Stimulated activated CD8-positive, alpha-beta memory T cell treated with anti-CD3 and anti-CD28 coated beads, Interleukin-12 subunit alpha, Interleukin-12 subunit beta, amount 100 ng/mL, for 1 hour (primary cell): ENCODE data around the gene HOXA1.

ENCODE experiments used
- DNase-seq: peaks from one replicate; pipeline ENCODE4 v3.0.0-alpha.2; 2020; ENCODE audit warnings: low read depth

HOXA1 gene

DNA sequence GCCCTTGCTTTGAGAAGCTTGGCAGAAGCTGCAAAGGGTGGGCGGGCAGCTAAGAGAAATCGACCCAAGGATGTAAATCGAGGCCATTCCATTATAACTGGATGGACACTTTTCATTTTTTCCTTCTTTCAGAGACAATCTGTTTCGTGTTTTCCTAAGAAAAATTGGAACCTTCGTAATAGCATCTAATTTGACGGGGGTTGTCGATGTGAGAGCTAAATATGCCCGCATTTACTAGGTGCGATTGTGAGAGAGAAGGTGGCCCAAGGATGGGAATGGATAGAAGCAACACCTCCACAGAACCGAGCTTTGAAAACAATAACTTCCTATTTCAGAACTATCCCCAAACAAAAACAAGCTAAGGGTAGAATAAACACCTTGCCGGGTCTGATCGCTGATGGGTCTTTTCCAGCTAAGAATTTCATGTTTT lies 35.6 kb upstream of the HOXA1 start:
- no peak for DNase-seq

DNA sequence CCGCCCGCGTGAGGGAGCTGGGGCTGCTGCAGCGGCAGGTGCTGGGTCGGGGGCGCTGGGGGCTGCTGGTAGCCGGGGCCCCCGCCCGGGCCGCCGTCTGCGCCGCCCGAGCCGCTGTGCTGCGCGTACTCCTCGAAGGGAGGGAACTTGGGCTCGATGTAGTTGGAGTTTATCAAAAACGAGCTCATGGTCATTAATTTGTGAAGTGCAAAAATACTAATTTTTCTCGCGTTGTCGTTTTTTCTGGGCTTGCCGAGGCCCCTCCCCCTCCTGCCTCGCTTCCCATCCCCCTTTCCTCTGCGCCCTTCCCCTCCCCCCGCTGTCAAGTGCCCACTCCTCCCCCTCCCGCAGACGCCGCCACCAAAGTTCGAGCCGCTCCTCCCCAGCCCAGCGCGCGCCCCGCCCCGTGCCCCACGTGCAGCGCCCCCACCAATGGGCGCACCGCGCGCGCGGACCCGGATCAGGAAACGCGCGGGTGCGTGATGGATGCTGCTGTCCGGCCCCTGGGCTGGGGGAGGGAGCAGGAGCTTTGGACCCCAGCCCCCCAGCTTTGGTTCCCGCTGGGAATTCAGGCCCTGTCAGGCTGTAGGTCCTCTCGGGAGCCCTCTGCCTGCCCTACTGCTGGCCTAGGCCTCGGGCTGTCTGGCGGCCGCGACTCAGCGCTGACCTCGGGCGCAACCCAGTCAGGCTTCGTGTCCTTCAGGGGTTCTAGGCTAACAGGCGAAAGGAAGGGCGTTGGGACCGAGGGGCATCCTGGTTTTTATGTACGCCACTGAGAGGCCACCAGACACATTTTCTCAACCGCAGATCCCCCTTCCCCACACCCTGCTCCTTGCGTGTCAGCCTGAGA lies 35.0 kb upstream of the HOXA1 start, which contains the start of gene HOXA4:
HOXA4 (minus strand) TSS at position 218 of the 850 bp plus-strand sequence; CDS start at position 194, 24 bp downstream.
- DNase-seq, result peak; percentile 43

DNA sequence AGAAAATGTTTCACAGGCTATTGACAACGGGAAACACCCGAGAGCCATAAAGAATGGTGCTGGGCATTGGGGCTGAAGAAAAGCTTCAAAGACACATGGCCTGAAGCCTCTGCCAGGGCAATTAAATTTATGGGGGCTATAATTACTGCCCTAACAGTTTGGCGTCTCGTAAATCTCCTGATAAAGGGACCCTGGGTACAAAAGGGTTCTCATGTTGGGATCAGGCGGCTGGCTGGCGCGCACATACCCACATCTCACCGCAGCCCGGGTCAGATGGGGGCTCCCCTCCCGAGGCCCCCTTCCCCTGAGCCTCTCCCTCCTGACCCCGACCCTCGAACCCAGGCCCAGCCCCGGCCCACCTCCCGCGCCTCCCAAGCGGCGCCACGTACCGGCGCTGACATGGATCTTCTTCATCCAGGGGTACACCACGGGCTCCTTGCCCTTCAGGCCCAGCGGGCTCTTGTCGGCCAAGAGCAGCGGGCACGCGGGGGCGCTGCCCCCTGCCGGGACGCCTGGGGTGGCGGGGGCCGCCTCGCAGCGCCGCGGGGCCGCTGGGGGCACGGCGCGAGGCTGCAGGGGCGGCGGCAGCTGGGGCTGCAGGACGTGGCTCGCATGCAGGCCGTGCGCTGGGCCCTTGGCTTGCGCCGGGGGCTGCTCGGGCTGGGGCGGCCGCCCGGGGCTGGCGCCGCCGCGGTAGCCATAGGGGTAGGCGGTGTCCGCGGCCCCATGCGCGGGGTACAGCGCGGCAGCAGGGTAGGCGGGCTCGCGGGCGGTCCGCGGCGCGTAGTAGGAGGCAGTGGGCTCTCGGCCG lies 34.1 kb upstream of the HOXA1 start:
- DNase-seq, result no peak

DNA sequence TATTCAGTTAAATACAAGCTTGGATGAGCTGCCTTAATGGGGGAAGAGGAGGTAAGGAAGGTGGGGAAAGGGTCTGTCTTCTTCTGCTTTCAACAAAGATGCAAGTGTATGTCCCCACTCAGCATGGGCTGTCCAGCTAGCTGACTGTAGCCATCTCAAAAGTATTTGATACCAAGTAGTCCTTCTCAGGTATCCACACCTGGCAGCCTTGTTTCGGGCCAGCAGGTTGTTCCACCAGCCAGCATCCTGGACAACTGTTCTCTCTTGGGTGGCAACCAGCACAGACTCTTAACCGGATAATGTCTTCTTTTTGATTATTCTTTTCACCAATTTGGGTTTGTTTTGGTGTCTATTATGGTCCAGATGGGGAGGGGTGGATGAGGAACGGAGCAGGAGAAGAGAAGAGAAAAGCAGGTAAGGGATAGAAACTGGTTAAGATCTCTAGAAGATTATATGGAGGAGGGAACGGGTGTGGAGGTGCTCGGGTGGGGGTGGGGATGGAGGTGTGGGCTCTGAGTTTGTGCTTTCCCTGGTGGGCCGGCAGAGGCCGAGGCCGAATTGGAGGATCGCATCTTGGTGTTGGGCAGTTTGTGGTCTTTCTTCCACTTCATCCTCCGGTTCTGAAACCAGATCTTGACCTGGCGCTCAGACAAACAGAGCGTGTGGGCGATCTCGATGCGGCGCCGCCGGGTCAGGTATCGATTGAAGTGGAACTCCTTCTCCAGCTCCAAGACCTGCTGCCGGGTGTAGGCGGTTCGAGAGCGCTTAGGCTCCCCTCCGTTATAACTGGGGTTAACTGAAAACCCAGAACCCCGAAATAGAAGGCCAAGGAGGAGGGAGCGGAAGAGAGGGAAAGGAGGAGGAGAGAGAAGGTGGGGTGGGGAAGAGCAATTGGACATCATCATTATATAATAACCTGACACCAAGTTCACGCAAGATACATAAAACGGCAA lies 33.3 kb upstream of the HOXA1 start:
- no peak for DNase-seq

DNA sequence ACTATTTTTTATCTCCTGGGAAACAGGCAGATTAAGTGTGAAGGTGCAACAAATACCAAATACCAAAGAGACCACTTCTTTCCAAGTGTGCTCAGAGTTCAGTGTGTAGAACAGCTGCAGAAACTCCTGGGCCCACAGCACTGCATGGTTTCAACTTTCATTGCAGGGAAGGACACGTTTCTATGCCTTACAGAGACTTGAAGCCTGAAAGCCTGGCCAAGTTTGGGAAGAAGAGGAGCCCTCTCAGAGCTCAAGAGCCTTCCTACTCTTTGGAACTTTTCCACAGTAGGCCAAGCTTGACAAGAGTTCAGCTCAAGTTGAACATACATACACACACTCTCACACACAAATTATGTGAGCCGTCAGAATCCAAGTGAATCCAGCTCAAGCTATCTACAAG lies 32.2 kb upstream of the HOXA1 start:
- no peak for DNase-seq

DNA sequence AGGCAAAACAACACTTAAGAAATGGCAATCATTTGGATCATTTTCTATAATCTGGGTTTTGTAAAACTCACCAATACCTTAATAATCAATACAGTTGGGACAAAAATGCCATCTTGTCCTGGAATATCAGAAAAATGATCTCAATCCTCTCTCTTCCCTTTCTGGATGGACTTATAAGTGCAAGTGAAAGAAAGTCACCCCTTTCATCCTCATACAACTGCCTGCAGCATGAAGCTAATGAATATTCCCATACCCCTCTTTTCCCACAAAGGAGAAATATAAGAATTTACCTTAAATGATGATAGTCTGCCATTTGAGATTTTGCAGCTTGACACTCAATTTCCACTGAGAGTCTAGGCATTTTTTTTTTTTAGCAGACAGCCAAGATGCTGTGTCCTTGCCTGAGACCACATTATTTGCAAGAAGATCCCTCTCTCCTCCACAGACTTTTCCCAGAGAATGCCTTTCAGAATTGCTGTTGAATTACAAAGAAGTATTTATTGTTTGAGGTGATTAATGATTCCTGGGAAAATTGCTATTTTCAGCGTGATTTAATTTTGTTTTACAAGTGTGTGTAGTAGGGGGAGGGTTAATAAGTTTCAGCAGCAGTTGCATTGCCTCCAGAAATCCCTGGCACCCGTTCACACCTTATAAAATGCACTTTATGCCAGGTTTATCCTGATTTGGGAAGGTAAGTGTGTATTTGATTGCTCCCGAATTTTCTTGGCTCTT lies 31.0 kb upstream of the HOXA1 start:
- no peak for DNase-seq

DNA sequence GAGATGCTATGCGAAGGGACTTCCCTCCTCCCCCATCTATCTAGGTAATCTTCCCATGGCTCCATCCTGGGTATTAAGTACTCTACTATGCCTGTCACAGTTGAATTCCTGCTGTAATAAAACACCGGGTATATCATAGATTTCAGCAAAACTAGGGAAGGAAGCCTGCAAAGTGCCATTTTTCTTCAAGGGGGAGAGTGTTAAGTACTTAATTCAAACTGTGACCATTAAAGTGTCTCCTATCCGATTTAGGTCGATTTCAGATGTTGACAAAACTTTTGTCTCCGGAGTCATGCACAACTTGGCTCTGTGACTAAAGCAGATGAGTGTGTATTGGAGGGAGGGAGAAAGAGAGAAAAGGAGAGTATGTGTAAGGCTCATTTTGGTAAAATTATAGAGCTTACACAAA lies 30.2 kb upstream of the HOXA1 start:
- DNase-seq, result no peak

DNA sequence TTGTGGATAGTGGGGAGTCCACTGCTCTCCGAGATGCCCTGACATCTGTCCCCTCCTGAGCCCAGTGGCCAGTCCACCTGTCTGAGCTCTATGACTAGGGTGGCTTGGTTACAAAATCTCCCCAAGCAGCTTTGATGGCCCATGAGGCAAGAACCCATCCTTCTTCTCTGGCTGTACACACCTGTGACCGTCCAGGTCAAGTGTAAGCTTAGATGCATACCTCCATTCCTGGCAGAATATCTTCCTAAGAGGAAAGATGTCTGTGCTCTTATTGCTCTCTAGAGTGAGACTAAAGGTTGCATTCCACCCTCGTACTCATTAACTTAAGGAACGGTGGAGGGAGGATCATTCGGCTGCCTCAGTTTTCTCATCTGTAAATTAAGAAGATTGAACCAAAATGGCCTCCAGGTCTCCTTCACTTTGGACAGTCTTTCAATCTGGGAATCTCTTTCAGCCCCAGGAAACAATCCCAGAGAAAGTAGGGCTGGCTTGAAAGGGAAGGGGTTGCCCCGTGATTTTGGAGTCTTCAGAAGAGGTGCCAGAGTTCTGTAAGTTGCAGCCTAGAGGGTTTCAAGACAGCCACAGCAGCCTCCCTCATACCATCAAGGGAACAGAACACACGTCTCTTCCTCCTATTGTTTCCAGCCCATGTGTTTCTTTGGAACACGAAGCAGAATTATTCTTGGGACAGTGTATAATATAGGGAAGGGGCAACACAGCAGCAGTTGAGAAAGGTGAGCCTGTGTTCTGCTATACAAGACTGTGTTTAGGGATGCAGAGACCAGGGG lies 29.3 kb upstream of the HOXA1 start:
- DNase-seq, result no peak

DNA sequence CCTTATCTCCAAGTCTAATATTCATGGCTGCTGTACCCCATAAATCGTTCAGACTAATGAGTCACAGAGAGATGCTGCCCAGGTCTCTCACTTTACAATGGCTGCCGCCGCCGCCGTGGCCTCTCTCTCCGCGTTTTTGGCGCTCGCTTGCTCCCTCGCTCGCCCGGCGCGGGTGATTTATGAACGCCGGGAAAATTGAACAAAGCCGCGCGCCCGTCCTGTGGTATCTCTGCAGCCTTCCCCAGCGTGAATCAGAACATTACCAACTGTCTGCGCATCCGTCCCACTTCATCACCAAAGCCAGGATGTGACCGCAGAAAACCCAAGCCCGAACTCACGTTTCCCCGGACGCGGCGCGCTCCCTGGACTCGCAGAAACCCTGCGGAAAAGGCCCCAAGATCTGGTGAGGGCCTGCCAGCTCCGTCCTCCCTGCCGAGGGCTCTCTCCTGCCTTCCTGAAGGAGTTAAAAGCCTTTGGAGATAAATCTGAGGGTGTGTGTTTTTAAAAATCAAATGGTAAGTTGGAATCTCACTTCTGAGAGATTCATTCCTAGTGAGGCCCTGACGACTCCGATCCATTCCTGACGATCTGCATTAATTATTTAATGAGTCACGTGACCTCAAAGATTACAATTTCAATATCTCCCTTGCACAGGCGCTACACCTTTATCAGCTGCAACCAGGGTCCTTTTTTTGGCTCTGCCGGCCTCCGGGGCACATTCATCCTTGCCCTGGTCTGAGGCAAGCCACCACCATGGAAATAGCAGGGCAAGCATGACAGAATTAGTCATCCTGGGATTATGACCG lies 28.5 kb upstream of the HOXA1 start:
- no peak for DNase-seq

DNA sequence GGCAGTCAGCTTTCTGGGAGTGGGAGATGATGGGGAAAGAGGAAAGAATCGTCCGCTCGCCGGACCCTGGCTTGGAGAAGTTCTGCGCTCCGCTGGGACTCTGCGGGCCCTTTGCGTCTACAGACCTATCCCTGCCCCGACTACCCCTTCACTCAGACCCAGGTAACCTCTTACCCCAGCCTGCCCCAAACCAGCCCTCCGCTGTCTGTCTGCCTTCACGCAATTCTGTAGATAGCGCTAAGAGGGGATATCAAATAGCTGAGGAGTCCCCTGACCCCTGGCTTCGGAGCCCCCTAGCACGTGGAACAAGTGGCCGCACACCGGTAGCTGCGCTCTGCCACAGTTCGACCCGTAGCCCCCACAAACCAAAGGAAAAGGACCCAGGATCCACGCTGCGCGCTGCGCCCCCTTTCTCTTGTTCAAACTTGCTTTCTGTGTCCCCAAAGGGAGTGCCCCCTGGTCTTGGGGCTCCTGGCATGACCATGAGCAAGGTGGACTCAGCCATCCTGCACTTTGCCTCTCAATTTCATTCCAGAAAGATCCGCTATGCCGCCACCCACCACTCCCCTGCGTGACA lies 27.8 kb upstream of the HOXA1 start:
- DNase-seq, result no peak

DNA sequence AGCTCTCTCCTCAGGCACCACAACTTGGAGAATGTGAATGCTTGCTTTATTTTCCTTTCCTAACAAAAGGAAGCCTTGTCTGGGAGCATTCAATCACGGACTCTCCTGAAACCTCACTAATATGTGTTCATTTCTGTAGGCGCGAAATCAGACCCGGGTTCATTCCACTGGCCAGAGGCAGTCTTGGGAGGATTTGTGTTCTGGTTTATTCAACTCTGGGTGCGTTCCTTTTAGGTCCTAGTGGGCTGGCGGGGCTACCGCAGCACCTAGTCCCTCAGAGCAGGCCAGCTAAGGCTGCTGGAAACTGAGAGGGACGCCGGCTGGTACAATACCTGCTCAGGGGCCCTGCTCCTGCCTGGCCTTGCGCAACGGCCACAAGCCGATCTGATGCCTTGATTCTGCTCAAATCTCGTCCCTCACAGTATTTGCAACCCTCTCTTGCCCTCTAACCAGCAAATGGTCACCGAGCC lies 27.2 kb upstream of the HOXA1 start:
- DNase-seq, result no peak

DNA sequence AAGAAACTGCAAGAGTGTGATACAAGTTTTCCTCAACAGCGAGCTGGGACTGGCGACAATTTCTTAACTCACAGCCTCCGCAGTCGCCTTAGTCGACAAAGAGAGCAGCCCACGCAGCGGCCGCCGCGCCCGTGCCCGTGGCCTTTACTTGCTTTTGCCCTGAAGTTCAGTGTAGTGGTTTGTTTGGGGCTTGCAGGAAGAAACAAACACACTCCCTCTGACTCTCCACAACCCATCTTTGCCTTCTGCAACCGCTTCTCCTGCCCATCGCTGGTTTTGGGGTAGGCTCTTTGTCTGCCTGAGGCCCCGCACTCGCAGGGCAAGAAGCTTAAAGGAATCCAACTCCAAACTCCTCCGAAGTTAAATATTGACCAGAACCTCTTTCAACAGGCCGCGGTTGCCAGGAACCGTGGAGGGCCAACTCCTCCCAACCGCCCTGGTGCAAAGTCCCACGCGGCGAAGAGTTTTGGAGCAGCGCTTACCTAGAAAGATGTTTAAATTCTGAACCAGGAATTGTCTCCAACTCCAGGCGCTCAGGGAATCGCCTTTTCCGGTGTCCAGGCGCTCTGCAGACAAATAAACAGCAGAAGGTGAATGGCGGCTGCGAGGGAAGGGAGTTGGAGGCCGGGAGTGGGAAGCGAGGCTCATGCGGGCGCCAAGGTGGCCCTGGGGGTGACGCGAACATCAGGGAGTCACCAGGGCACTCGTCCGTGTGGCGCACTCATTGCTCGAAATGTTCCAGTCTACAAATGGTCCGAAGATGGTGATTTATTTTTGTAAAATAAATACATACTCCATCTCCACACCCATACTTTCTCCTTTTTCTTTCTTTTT lies 26.5 kb upstream of the HOXA1 start:
- no peak for DNase-seq

DNA sequence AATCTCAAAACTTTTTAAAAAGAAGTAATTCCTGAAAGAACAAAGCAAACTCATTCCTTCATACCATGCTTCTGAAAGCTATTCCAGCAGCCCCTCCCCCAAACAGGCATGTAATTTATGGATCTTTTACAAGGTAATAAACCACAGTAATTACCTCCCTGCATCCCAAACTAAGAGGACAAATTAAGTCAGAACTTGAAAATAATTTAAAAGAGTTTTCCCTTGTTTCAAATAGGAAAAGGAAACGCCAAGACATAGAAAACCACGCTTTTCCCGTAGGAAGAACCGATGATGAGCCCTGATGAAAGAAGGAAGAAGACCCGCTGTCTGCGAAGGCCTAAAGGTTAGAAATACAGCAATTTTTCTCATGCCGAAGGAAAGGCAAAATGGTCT lies 25.9 kb upstream of the HOXA1 start:
- no peak for DNase-seq

DNA sequence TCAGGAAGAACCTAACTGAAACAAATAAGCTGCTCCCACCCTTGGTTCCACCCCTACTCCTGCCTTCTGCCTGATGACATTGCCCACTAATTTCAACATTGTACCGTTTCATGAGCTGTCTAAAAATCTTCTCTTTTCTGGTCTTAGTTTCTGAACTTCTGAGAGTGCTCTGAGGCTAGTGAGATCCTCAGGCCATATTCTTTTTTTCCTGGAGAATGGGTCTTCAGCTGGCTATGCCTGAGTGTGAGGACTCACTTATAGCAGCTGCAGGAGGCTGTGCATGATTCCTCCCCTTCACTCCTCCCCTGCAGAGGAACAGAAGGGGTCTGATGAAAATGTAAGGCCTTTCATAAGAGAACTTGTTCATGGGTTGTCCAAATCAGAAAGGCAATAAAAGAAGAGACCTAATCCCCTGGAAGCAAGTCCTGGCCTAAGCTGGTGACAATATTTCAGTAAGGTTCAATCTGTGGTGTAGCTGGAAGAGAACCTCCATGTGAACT lies 23.7 kb upstream of the HOXA1 start:
- no peak for DNase-seq

DNA sequence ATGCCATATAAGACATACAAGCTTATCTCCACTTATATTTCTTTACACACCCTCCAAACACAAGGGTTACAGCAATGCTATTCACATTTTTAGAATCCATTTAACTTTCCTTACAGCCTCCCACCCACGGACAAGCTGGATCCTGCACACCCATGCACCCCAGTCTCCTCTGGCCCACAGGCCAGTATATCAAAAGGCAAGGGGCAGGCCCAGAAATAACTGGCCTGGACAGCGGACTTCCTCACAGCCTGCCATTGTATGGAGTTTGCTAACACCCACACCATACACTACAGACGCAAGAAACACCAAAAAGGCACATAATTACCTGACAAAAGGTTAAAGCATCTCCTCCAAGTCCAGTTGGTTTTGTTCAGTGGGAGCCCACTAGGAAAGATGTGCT lies 22.8 kb upstream of the HOXA1 start:
- no peak for DNase-seq

DNA sequence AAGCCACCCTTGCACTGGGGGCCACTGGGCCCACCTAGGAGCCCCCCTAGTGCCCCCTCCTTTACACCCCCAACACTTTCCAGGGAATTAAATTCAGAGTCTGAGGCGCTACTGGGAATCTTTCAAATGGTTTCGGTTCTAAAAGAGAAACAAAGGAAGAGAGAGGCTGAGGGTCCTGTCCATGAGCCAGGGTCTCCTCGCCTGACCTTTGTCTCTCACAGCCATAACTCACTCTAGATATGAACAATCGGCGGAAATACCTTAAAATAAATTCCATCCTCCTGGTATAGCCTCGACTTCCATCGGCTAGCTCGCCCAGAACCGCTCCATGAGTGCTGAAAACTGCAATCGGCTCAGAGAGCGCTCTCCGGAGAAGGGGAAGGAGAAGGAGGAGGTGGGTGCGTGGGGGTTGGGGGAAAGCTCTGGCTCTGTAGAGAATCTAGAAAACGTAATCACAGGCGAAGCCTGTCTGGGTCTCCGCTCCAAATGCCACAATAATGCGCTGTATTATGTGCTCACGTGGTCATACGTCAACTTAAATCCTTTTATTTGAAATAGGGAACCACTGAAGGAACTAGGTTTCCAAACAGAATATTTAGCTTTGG lies 22.2 kb upstream of the HOXA1 start:
- DNase-seq, result no peak
